D721Med (cell line): ENCODE measurements around the gene NLGN2.
A peak's percentile ranks its signal among the peaks of the same experiment; 100 is the strongest.

Experiments used
- DNase-seq: peaks from one replicate; pipeline ENCODE4 v3.0.0; 2011; ENCODE audit warnings: low spot score; ENCODE audit not compliant: insufficient read length
- FAIRE-seq: peaks from 2 replicates; lab custom pipeline; 2011; peaks lifted over from hg19 to GRCh38; lab: Jason Lieb, UNC
- CTCF ChIP-seq: IDR thresholded peaks from 2 replicates; pipeline ENCODE4 v1.5.1; 2012; ENCODE audit warnings: mild to moderate bottlenecking, control low read depth; ENCODE audit not compliant: insufficient read depth; ENCODE audit errors: missing control alignments

NLGN2 gene

GRCh38 chr17:7403977-7404736 lies 3.5 kb upstream of the NLGN2 start, which contains the start of gene TMEM256:
TSS of gene TMEM256 (minus strand) at chr17:7404097. CDS start at chr17:7404084, 13 bp downstream.
- no peak for TF ChIP-seq CTCF
- FAIRE-seq (no peak), DNase-seq (peak; percentile 66)

DNA sequence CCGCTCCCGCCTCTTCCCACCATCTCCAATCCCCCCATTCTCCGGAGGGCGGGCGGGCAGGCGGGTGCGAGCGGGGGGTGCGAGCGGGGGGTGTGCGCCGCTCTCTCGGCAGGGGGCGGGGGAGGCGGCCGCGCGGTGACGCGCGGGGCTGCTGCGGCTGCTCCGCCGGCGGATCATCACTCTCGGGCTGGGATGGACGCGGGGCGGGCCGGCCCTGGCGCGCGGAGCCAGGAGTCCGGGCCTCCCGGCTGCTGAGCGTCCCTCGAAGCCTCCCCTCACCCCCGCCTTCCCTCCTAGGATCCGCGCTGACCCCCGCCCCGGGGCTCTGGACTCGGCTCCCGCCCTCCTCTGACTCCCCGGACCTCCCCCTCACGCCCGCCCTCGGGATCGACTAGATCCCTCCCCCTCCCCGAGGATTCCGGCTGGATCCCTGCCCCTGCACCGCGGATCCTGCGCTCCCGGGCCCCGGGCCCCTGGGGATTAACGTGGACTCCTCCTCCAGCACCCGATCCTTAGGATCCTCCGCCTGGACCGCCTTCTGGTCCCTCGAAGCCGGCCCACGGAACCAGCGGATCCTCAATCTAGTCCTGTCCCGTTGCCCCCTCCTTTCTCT lies 2.8 kb upstream of the NLGN2 start:
- FAIRE-seq (no peak), DNase-seq (no peak)
- TF ChIP-seq CTCF, result no peak

- FAIRE-seq (no peak), DNase-seq (no peak)
- TF ChIP-seq CTCF, result no peak
These were observed 2.1 kb upstream of the NLGN2 start for GRCh38 chr17:7405350-7406234.

- DNase-seq (no peak), FAIRE-seq (no peak)
- no peak for TF ChIP-seq CTCF
These were observed 1.3 kb upstream of the NLGN2 start for GRCh38 chr17:7406235-7406825.

- TF ChIP-seq CTCF, result no peak
- DNase-seq (no peak), FAIRE-seq (no peak)
These were observed 563 bp upstream of the NLGN2 start for GRCh38 chr17:7407082-7407481.

DNA sequence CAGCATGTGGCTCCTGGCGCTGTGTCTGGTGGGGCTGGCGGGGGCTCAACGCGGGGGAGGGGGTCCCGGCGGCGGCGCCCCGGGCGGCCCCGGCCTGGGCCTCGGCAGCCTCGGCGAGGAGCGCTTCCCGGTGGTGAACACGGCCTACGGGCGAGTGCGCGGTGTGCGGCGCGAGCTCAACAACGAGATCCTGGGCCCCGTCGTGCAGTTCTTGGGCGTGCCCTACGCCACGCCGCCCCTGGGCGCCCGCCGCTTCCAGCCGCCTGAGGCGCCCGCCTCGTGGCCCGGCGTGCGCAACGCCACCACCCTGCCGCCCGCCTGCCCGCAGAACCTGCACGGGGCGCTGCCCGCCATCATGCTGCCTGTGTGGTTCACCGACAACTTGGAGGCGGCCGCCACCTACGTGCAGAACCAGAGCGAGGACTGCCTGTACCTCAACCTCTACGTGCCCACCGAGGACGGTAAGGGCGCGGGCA lies 645 bp downstream of the NLGN2 start:
- no peak for FAIRE-seq
- no peak for TF ChIP-seq CTCF
- no peak for DNase-seq
